Measurements from ENCODE around the gene SLC35F4. TPM values are rescaled to one million over a fixed set of nuclear protein-coding genes. Genes with fewer than 3 reads are reported as not detected.

Gene SLC35F4
- total and polyA plus RNA-seq, 2 of the 4 experiments (the other 2 are of a cell fraction) = not detected

DNA sequence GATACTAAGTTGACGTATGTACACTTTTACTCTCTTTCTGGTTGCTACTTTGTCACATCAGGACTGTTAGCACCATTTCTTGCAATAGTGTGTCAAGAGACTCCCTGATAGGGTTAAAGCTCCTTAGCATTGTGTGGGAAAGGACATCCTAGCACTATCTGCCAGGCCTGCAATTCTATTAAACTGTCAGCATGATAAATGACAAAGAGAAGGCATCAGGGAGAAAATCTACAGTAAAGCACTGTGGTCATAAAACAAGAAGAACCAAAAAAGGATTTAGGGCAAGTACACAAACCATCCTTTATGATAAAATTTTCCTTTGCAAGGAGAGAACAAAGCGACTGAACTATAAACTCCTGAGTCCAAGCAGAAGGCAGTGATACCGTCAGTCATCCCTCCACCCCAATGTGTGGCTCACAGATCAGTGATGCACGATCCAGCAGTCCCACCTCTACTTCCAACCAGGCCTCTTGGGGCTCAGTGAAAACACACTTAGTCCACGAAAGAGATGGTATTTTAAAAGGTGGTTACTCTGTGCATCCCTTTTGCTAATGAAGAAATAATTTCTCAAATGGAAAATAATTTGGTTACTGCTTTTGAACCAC, 31.4 kb upstream of the SLC35F4 start:
- no peak overlapping the region for H4K5ac ChIP-seq (ENCODE audit: low read depth, low read length)
- H3K9ac ChIP-seq (ENCODE audit: low read depth, low read length) = no peak overlapping the region
- H3K9me1 ChIP-seq (ENCODE audit: insufficient read depth, low read length) = no peaks in the 10 kb centered on the region
- no peak overlapping the region for H2AFZ ChIP-seq (replicated peaks; ENCODE audit: low read length, poor library complexity)
- no peaks in the 10 kb centered on the region for H3K9me3 ChIP-seq (ENCODE audit: control insufficient read depth, insufficient read depth, low read length)
- H3K4me3 ChIP-seq (ENCODE audit: insufficient read depth, low read depth, low read length) = no peak overlapping the region
- TF ChIP-seq FOS (IDR thresholded peaks at IDR 0.05; ENCODE audit: low read depth, low read length) (no peak), SMC3 (IDR thresholded peaks at IDR 0.05; ENCODE audit: low read depth, low read length) (no peak), MAZ (IDR thresholded peaks at IDR 0.05; ENCODE audit: borderline replicate concordance, low read depth, low read length) (no peak), CEBPB (IDR thresholded peaks at IDR 0.05; ENCODE audit: low read depth, low read length) (no peak), BHLHE40 (IDR thresholded peaks at IDR 0.05; ENCODE audit: low read depth, low read length) (no peak), RCOR1 (IDR thresholded peaks at IDR 0.05; ENCODE audit: insufficient replicate concordance, low read length) (no peak), CHD1 (IDR thresholded peaks at IDR 0.05; ENCODE audit: low read depth, low read length) (no peak), MXI1 (IDR thresholded peaks at IDR 0.05; ENCODE audit: borderline replicate concordance, low read depth, low read length) (no peak), RAD21 (IDR thresholded peaks at IDR 0.05; ENCODE audit: low read length) (no peak), MAFK (IDR thresholded peaks at IDR 0.05; ENCODE audit: low read depth, low read length) (no peak), NFE2L2 (IDR thresholded peaks at IDR 0.05; ENCODE audit: low read depth, low read length) (no peak), POLR2A (IDR thresholded peaks at IDR 0.05; ENCODE audit: low read depth, low read length) (no peak), RFX5 (IDR thresholded peaks at IDR 0.05; ENCODE audit: low read depth, low read length) (no peak)
- TF ChIP-seq, protein P1, sequence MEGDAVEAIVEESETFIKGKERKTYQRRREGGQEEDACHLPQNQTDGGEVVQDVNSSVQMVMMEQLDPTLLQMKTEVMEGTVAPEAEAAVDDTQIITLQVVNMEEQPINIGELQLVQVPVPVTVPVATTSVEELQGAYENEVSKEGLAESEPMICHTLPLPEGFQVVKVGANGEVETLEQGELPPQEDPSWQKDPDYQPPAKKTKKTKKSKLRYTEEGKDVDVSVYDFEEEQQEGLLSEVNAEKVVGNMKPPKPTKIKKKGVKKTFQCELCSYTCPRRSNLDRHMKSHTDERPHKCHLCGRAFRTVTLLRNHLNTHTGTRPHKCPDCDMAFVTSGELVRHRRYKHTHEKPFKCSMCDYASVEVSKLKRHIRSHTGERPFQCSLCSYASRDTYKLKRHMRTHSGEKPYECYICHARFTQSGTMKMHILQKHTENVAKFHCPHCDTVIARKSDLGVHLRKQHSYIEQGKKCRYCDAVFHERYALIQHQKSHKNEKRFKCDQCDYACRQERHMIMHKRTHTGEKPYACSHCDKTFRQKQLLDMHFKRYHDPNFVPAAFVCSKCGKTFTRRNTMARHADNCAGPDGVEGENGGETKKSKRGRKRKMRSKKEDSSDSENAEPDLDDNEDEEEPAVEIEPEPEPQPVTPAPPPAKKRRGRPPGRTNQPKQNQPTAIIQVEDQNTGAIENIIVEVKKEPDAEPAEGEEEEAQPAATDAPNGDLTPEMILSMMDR (conservative IDR thresholded peaks at IDR 0.05; ENCODE audit: low read depth, low read length) = no peak
- TF ChIP-seq, protein P2, sequence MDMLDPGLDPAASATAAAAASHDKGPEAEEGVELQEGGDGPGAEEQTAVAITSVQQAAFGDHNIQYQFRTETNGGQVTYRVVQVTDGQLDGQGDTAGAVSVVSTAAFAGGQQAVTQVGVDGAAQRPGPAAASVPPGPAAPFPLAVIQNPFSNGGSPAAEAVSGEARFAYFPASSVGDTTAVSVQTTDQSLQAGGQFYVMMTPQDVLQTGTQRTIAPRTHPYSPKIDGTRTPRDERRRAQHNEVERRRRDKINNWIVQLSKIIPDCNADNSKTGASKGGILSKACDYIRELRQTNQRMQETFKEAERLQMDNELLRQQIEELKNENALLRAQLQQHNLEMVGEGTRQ (IDR thresholded peaks at IDR 0.05; ENCODE audit: low read depth, low read length) = no peak
- TF ChIP-seq, protein P3, sequence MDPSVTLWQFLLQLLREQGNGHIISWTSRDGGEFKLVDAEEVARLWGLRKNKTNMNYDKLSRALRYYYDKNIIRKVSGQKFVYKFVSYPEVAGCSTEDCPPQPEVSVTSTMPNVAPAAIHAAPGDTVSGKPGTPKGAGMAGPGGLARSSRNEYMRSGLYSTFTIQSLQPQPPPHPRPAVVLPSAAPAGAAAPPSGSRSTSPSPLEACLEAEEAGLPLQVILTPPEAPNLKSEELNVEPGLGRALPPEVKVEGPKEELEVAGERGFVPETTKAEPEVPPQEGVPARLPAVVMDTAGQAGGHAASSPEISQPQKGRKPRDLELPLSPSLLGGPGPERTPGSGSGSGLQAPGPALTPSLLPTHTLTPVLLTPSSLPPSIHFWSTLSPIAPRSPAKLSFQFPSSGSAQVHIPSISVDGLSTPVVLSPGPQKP (IDR thresholded peaks at IDR 0.05; ENCODE audit: borderline replicate concordance, low read depth, low read length) = no peak
- no peak overlapping the region for H3K4ac ChIP-seq (ENCODE audit: low read depth, low read length)
- no peak overlapping the region for H2BK15ac ChIP-seq (ENCODE audit: low read depth, low read length)
- no peak overlapping the region for H3K56ac ChIP-seq (ENCODE audit: extremely low read depth, insufficient read depth, low read length)
- no peak overlapping the region for H4K91ac ChIP-seq (ENCODE audit: insufficient read depth, low read depth, low read length)
- H4K20me1 ChIP-seq (ENCODE audit: insufficient read depth, low read length) = no peaks in the 10 kb centered on the region
- no peaks in the 10 kb centered on the region for H3K27me3 ChIP-seq (ENCODE audit: control insufficient read depth, insufficient read depth, low read length)
- CTCF ChIA-PET = no interaction called here
- DNase-seq (no peak), ATAC-seq (ENCODE audit: low read depth) (no peak)
- in situ Hi-C loops (cut with MboI; ENCODE audit: low sequenced_read_pairs) = no loop called here
- H3K27ac ChIP-seq (ENCODE audit: insufficient read depth, low read length) = no peak overlapping the region
- no peak overlapping the region for H3K4me2 ChIP-seq (ENCODE audit: low read depth, low read length)
- H3K36me3 ChIP-seq (ENCODE audit: control insufficient read depth, insufficient read depth, low read length) = no peaks in the 10 kb centered on the region
- no peaks in the 10 kb centered on the region for H3K79me1 ChIP-seq (ENCODE audit: low read depth in 1 of 2, low read length in 2 of 2)
- H2AK9ac ChIP-seq (replicated peaks; ENCODE audit: low read depth, low read length, poor library complexity) = no peak overlapping the region
- WGBS, 2 experiments (ENCODE audit: extremely low coverage in 2 of 2, insufficient read length in 1 of 2) = no CpG with 5 or more reads among the region's 5 CpGs
- H3K18ac ChIP-seq (ENCODE audit: low read depth, low read length) = no peak overlapping the region
- H2AK5ac ChIP-seq (ENCODE audit: low read depth, low read length) = no peak overlapping the region
- BruUV-seq (replicated peaks) = no TSS peak
- H3K14ac ChIP-seq (replicated peaks; ENCODE audit: low read depth, low read length) = no peak overlapping the region
- H3K4me1 ChIP-seq (ENCODE audit: control insufficient read depth, insufficient read depth, low read length) = no peaks in the 10 kb centered on the region
- H4K8ac ChIP-seq (ENCODE audit: low read depth in 2 of 2, low read length in 2 of 2) = no peak overlapping the region
- H2BK120ac ChIP-seq (ENCODE audit: low read depth, low read length) = no peak overlapping the region
- no peak overlapping the region for H3K23ac ChIP-seq (ENCODE audit: low read depth, low read length)
- intact Hi-C loops (cut with micrococcal nuclease) = no loop called here
- H2BK5ac ChIP-seq (ENCODE audit: low read depth, low read length, poor library complexity, severe bottlenecking) = no peak overlapping the region
- H2BK20ac ChIP-seq (ENCODE audit: low read depth, low read length) = no peak overlapping the region
- POLR2A ChIA-PET (ENCODE audit: unreplicated experiment) = no interaction called here
- dilution Hi-C loops (cut with HindIII; ENCODE audit: low sequenced_read_pairs, unreplicated experiment) = no loop called here
